Endodermal cell (in vitro differentiated cells): ENCODE data around the gene EMB. TPM values are rescaled to one million over a fixed set of nuclear protein-coding genes. Genes with fewer than 3 reads are reported as not detected.
"Not testable (repeated sequence)": the region's sequence is repeated elsewhere in the genome, so short reads cannot be mapped to it uniquely, and the experiment has no call there.

Source experiments
- DNase-seq: peaks from one replicate; pipeline ENCODE4 v3.0.0-alpha.2; 2017
- H3K27ac ChIP-seq: 2 replicates; pipeline ENCODE4 v1.5.1; 2013; ENCODE audit warnings: mild to moderate bottlenecking, low read depth, low read length, moderate library complexity
- H3K27me3 ChIP-seq: 2 replicates; pipeline ENCODE4 v1.6.1; 2013; ENCODE audit warnings: mild to moderate bottlenecking, low read length, moderate library complexity; ENCODE audit not compliant: insufficient read depth, control insufficient read depth, poor library complexity, severe bottlenecking
- H3K36me3 ChIP-seq: 2 replicates; pipeline ENCODE4 v1.7.0; 2013; ENCODE audit warnings: mild to moderate bottlenecking, low read length, moderate library complexity; ENCODE audit not compliant: control insufficient read depth, insufficient read depth
- H3K4me1 ChIP-seq: one replicate; pipeline ENCODE4 v1.7.0; 2013; ENCODE audit warnings: low read length; ENCODE audit not compliant: control insufficient read depth, insufficient read depth
- H3K4me3 ChIP-seq: 2 replicates; pipeline ENCODE4 v1.5.1; 2013; ENCODE audit warnings: mild to moderate bottlenecking, low read length, moderate library complexity
- H3K9ac ChIP-seq: 2 replicates; pipeline ENCODE4 v1.6.1; 2013; ENCODE audit warnings: mild to moderate bottlenecking, low read length, moderate library complexity; ENCODE audit not compliant: poor library complexity, severe bottlenecking; ENCODE audit errors: extremely low read depth
- H3K9me3 ChIP-seq: 2 replicates; pipeline ENCODE4 v1.6.1; 2013; ENCODE audit warnings: mild to moderate bottlenecking, low read length, moderate library complexity; ENCODE audit not compliant: control insufficient read depth
- H3K27ac Mint-ChIP-seq: 2 replicates; pipeline ENCODE4 v1.8.0; 2020; ENCODE audit warnings: mixed read lengths
- H3K27me3 Mint-ChIP-seq: 2 replicates; pipeline ENCODE4 v1.8.0; 2021; ENCODE audit warnings: mild to moderate bottlenecking, mixed read lengths; ENCODE audit not compliant: insufficient read depth
- H3K36me3 Mint-ChIP-seq: 2 replicates; pipeline ENCODE4 v1.8.0; 2020; ENCODE audit warnings: low read depth, mixed read lengths
- H3K4me1 Mint-ChIP-seq: 2 replicates; pipeline ENCODE4 v1.8.0; 2020; ENCODE audit warnings: mixed read lengths
- H3K4me3 Mint-ChIP-seq: 2 replicates; pipeline ENCODE4 v1.8.0; 2020; ENCODE audit warnings: mild to moderate bottlenecking, moderate library complexity, mixed read lengths
- H3K9me3 Mint-ChIP-seq: 2 replicates; pipeline ENCODE4 v1.8.0; 2020; ENCODE audit warnings: mild to moderate bottlenecking, mixed read lengths
- WGBS, 2 experiments: methylation state at CpG; one replicate each; pipeline versions ENCODE4 v1.1.5 to v1.1.7; 2013; ENCODE audit warnings: missing lambda C conversion rate in 2 of 2, mixed read lengths in 1 of 2; ENCODE audit not compliant: insufficient coverage in 1 of 2, insufficient read length in 1 of 2; 5-methylcytosine and 5-hydroxymethylcytosine counted together
- total RNA-seq, 2 donors: library from RNA; stranded (reverse); fragmentation: NEBNext Ultra II Directional in 1 of 2; extraction: Animal tissue kit (Norgen Biotek cat#: 25700) in 1 of 2; gene quantifications; 2 replicates in 1 of 2; 3 replicates in 1 of 2; pipeline ENCODE4 v1.2.1, GENCODE V29; 2021
- TF ChIP-seq, protein P1 (sequence below): fragments of 200-600 bp; sonication (generic); conservative IDR thresholded peaks from 2 replicates; pipeline ENCODE4 v1.5.0; 2021; ENCODE audit warnings: antibody characterized with exemption, mild to moderate bottlenecking

The EMB gene
- total RNA-seq, 2 donors from 2014 or later: 46.1 to 57.0 TPM

DNA sequence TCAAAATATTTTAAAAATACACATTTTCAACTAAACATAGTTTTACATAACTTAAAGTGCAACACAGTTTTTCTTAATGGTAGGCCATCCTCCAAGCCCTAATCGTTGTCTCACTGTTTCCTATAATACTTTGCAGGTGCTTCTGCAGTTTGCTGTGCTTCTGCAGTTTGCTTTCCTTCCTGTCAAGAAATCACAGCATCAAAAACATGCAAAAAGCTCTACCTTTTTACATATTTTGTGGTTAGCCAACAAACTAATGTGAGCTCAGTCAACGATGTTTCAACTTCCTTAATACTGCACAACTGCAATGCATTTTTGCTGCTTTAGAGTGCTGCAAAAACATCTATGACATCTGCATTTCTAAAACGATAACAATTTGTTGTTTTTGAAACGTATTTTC is 25.2 kb downstream of the EMB start:
- Histone ChIP-seq H3K9me3 (no peaks in the 10 kb centered on the region), H3K27ac (no peak overlapping the region), H3K27me3 (no peaks in the 10 kb centered on the region), H3K36me3 (peaks cover 10% of the 10 kb centered on the region), H3K4me1 (no peaks in the 10 kb centered on the region), H3K9ac (no peak overlapping the region), H3K4me3 (no peak overlapping the region)
- H3K9me3 Mint-ChIP-seq: peaks cover 3% of the 10 kb centered on the region
- H3K27ac Mint-ChIP-seq: no peak overlapping the region
- peaks cover 2% of the 10 kb centered on the region for H3K4me1 Mint-ChIP-seq
- H3K27me3 Mint-ChIP-seq: no peaks in the 10 kb centered on the region
- no peak for DNase-seq
- H3K36me3 Mint-ChIP-seq: peaks cover 12% of the 10 kb centered on the region
- no peak overlapping the region for H3K4me3 Mint-ChIP-seq
- WGBS, 2 experiments: 90 to 96% methylated on average over 3 to 4 of the region's 4 CpGs
- TF ChIP-seq, protein P1, sequence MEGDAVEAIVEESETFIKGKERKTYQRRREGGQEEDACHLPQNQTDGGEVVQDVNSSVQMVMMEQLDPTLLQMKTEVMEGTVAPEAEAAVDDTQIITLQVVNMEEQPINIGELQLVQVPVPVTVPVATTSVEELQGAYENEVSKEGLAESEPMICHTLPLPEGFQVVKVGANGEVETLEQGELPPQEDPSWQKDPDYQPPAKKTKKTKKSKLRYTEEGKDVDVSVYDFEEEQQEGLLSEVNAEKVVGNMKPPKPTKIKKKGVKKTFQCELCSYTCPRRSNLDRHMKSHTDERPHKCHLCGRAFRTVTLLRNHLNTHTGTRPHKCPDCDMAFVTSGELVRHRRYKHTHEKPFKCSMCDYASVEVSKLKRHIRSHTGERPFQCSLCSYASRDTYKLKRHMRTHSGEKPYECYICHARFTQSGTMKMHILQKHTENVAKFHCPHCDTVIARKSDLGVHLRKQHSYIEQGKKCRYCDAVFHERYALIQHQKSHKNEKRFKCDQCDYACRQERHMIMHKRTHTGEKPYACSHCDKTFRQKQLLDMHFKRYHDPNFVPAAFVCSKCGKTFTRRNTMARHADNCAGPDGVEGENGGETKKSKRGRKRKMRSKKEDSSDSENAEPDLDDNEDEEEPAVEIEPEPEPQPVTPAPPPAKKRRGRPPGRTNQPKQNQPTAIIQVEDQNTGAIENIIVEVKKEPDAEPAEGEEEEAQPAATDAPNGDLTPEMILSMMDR: no peak

DNA sequence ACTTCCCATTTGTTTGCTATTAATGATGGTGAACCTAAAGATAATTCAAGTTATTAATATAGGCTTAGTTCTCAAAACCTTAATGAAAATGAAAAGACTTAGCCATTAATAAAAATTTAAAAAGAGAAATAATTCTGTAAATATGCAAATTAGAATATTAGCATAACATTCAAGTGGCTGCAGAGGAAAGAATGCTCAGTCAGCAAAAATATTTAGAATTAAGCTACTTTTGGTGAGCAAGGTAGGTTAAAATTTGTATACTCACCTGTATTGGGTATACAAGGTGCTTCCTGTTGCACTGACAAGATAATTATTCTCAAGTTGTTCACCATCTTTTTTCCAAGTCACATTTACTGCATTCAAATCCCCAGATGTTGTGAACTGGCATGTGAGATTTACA is 30.2 kb downstream of the EMB start:
- H3K36me3 ChIP-seq, H3K27ac ChIP-seq, H3K9ac ChIP-seq, DNase-seq, H3K27ac Mint-ChIP-seq, H3K4me3 ChIP-seq, H3K4me1 ChIP-seq, H3K4me3 Mint-ChIP-seq, H3K27me3 Mint-ChIP-seq, H3K9me3 ChIP-seq, H3K4me1 Mint-ChIP-seq, H3K27me3 ChIP-seq, H3K36me3 Mint-ChIP-seq, H3K9me3 Mint-ChIP-seq: not testable (repeated sequence)

DNA sequence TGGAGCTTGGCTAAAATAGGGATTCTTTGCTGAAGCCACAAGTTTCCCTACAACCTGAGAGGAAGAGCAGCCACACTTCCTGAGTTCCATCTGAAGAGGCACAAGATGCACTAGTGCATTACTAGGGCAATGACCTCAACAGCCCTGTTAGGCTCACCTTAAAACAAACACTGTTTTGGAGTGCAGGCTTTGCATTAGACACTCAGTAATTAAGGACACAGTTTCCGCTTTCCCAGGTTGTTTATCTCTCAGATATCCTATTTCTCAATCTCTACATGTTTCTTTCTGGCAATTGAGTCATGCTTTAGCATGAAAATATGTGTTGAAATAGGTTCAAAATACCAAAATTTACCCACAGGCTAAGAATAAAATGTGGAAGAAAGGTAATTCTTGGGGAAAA is 34.2 kb downstream of the EMB start:
- no peaks in the 10 kb centered on the region for H3K9me3 ChIP-seq
- WGBS, 2 experiments: 88% methylated on average over 1 of the region's 1 CpG; no CpG with 5 or more reads in 1 of the 2 experiments
- TF ChIP-seq, protein P1: no peak
- peaks cover 4% of the 10 kb centered on the region for H3K4me1 ChIP-seq
- no peaks in the 10 kb centered on the region for H3K27me3 Mint-ChIP-seq
- H3K27me3 ChIP-seq: no peaks in the 10 kb centered on the region
- peaks cover 10% of the 10 kb centered on the region for H3K36me3 Mint-ChIP-seq
- no peak for DNase-seq
- no peak overlapping the region for H3K9ac ChIP-seq
- no peak overlapping the region for H3K27ac ChIP-seq
- no peak overlapping the region for H3K4me3 Mint-ChIP-seq
- peaks cover 5% of the 10 kb centered on the region for H3K4me1 Mint-ChIP-seq
- H3K4me3 ChIP-seq: no peak overlapping the region
- H3K27ac Mint-ChIP-seq: no peak overlapping the region
- peaks cover 26% of the 10 kb centered on the region for H3K36me3 ChIP-seq
- no peaks in the 10 kb centered on the region for H3K9me3 Mint-ChIP-seq

DNA sequence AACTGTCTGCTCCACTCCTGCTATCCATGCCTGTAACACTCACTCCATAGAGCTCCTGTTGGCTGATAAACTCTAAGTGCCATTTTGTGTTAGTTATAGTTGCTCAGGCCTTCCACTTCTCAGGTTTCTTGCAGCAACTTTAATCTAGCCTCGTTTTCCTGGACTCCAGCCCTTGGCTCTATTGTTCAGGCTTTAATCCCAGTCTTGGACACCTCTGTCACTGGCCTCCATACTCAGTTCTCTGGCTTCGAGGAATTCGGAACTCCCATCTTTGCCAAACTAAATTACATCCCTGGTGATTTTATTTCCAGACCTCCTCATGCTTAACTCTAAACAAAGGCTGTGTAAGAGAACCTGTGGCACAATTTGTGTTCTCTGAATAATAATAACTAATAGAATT is 39.8 kb downstream of the EMB start:
- Histone ChIP-seq H3K9ac (no peak overlapping the region), H3K9me3 (no peaks in the 10 kb centered on the region), H3K4me1 (no peaks in the 10 kb centered on the region), H3K27me3 (no peaks in the 10 kb centered on the region), H3K36me3 (peaks cover 57% of the 10 kb centered on the region), H3K27ac (no peak overlapping the region), H3K4me3 (no peak overlapping the region)
- H3K4me1 Mint-ChIP-seq: no peaks in the 10 kb centered on the region
- H3K27me3 Mint-ChIP-seq: no peaks in the 10 kb centered on the region
- TF ChIP-seq, protein P1: no peak
- H3K27ac Mint-ChIP-seq: no peak overlapping the region
- DNase-seq: no peak
- WGBS, 2 experiments: 76 to 78% methylated on average over 3 of the region's 3 CpGs
- peaks cover 18% of the 10 kb centered on the region for H3K36me3 Mint-ChIP-seq
- H3K9me3 Mint-ChIP-seq: no peaks in the 10 kb centered on the region
- no peak overlapping the region for H3K4me3 Mint-ChIP-seq

DNA sequence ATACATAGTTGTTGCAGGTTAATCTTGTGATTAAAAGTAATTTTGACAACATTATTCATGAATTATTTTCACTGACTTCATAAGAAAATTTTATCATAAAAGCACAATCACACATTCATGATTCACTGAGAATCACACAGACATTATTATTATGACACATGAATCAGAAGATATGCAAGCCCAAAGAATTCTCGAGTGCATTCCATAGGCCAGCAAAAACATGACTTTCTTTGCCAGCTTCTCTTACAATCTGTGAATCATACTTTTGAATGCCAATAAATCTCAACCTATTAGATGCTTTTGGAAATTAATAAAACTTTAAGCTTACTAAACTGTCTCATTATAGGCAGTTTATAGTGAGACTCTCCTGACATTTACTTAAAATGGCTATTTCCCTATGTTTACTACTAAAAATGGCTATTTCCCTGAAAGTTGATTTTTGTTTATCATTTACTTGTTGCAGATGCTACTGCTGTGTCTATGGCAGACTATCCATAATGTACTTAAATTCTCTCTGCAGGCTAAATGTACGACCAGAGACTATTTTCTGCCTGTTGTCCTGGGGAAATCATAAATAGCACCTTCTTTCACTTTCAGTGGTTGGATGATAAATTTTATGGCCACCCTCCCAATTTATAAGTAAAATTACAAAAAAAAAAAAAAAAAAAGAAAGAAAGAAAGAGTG is 47.0 kb downstream of the EMB start:
- WGBS, 2 experiments: 91% methylated on average over 2 of the region's 2 CpGs; no CpG with 5 or more reads in 1 of the 2 experiments
- H3K4me1 ChIP-seq, H3K27me3 ChIP-seq, H3K9ac ChIP-seq, H3K27ac ChIP-seq, H3K9me3 ChIP-seq, H3K27ac Mint-ChIP-seq, H3K4me3 ChIP-seq, H3K27me3 Mint-ChIP-seq, H3K4me1 Mint-ChIP-seq, H3K4me3 Mint-ChIP-seq, DNase-seq: not testable (repeated sequence)
- H3K36me3 ChIP-seq: peaks cover 31% of the 10 kb centered on the region
- H3K9me3 Mint-ChIP-seq: peaks cover 34% of the 10 kb centered on the region
- H3K36me3 Mint-ChIP-seq: peaks cover 54% of the 10 kb centered on the region
